GM21825 (cell line): ENCODE measurements around the gene KLC1.

Experiments
- ATAC-seq: cut with Tn5 transposase; IDR thresholded peaks from one replicate; pipeline ENCODE4 v1.9.1; 2021; ENCODE audit warnings: mild to moderate bottlenecking, moderate library complexity; ENCODE audit not compliant: unreplicated experiment

Gene KLC1

GRCh38 chr14:103733651-103734050 lies 104.6 kb downstream of the KLC1 start:
- no peak for ATAC-seq

DNA sequence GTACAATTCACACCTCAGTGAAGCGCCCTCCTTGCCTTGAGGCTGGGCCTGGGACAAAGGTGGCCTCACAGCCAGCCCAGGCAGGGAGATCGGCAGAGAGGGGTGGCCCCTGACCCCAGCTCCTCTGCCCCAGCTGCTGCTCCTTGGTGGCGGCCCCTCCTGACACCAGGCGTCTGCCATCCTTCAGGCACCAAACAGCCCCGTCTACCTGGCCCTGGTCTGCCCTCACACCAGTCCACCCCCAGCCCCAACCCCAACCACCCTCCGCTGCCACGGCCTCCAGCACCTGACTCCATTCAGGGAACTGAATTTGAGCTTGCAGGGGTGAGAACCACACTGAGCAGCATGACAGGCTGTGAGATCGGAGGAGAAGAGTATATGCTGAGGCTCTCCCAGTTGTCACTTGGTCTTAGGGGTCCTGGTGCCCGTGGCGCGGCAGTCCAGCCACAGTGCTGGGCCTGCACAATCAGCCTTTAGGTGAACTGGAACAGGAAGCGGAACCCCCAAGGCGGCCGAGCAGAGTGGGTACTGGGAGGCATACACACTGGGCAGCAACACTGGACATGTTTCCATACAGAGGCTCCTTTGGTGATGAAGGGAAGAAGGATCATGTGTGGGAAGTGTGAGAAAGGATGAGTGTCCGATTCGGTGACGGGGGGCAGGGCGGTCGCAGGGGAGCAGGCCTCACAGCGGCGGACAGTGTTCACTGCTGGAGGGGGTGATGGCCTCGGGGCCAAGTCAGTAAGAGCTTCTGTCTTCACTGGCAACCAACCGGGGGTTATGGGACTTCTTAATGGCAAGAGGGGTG lies 105.3 kb downstream of the KLC1 start:
- ATAC-seq = no peak

DNA sequence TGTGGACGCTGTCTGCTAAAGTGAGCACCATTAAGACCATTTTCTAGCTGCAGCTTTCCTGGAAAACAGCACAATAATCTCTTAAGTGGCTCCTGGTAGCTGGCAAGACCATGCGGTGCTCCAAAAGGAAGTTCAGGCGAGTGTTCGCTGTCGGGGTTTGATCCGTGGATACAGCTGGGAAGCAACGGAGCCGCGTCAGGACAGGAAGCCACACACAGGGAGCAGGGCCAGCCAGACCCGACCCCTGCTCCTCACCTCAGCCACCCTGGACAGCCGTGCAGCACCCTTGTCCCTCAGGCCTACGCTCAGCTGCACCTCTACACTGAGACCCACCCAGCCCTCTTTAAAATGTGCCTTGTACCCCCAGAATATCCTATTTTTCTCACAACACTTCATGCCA lies 106.0 kb downstream of the KLC1 start:
- ATAC-seq = no peak

- ATAC-seq = no peak
Observed at GRCh38 chr14:103735439-103735814, 106.4 kb downstream of the KLC1 start.

DNA sequence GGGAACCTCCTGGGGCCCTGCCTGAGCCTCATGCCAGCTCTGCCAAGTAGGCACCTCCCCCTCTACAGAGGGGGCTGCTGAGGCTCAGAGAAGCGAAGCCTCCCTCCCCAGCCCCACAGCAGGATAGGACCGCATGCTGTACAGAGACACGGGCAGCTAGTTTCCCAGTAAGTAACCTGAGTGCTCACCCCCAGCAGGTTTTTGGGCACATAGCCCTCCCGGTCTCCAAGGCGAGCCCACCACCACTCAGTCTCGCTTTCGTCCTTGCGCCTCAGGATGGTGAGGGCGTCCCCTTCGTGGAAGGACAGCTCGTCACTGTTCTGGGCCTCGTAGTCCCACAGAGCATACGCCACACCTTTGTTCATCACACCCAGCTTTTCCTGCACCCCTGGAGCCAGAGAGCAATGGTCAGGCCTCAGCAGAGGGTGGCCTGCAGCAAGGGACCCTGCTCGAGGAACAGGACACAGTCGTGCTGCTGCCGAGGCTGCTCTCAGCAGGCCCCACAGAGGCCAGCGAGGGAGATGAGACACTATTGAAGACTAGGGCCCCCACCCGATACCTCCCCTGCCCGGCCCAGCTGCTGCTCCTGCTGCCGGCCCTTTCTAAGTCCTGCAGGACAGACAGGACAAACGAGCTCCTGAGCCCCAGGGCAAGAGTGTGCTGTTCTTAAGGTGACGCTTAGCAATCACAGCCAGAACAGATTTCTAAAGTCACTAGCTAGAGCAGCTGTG lies 107.0 kb downstream of the KLC1 start:
- ATAC-seq = no peak

- no peak for ATAC-seq
Observed at GRCh38 chr14:103736546-103737431, 107.8 kb downstream of the KLC1 start.

- ATAC-seq = no peak
Observed at GRCh38 chr14:103737432-103738045, 108.5 kb downstream of the KLC1 start.

DNA sequence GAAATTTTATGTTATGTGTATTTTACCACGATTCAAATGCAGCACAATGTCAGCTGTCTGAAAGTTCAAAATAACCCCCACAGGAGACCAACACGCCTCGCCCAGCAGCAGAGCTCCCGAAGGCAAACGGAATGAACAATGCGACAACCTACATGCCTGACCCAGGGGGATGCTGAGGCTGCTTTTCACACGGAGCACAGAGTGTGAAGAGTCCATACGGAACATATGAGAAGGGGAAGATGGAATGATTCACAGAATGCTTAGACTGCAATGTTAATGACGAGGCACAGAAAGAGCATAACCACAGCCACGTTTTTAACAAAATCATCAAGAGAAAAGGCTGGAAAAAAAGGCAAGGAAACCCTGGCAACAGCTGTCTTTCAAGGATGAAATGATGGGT lies 109.2 kb downstream of the KLC1 start:
- ATAC-seq = no peak

DNA sequence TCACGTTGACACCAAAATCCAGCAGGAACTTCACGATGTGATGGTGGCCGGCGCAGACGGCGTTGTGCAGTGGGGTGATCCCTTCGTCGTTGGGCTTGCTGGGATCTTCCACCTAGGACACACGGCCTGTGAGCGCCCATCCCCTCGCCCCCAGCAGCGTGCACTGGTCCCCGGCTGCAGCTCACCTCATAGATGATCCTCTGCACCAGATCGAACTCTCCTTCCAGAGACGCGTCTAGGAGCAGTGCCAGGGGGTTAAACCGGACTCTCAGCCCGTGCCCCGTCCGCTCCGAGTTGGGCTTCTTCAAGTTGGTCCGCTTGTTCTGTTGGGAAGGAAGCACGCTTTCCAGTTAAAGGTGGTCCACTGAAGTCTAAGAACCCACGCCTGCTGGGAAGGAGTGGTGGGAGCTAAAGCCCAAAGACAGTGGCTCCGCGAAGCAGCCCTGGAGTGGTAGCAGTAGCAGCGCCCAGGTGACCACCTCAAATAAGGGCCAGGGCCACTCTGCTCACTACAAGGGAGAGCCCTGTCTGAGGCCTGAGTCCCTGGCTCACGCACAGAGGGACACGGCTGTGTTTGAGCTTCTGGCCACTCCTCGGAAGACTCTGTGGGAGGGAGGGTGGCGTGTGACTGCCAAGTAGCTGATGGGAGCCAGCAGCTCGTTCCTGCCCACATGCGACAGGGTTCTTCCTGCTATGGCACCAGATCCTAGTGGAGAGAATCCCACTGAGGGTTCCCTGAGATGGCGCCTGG lies 109.9 kb downstream of the KLC1 start:
- no peak for ATAC-seq

- ATAC-seq = no peak
Observed at GRCh38 chr14:103739466-103739792, 110.4 kb downstream of the KLC1 start.

GRCh38 chr14:103739793-103740501 lies 110.9 kb downstream of the KLC1 start:
- no peak for ATAC-seq

GRCh38 chr14:103740991-103741689 lies 112.1 kb downstream of the KLC1 start:
- no peak for ATAC-seq

DNA sequence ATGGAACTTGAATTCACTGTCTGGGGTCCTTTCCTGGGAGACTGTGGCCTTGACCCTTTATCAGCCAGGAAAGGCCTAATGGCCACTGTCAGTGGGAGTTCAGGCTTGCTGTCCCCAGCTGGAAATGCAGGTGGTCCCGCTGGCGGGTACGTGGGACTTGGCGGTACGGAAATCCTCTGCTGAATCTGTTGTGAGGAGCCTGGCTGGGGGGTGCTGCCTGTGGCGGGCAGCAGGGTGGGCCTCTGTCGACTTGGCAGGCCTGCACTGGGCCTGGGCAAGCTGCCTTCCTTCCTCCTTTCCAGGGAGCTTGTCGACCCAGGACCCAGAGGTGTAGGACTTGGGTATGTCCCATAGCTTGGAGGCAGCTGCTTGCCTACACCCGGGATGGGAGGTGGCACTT lies 112.9 kb downstream of the KLC1 start:
- ATAC-seq = no peak

- no peak for ATAC-seq
Observed at GRCh38 chr14:103742499-103743255, 113.7 kb downstream of the KLC1 start.

- no peak for ATAC-seq
Observed at GRCh38 chr14:103743691-103744090, 114.7 kb downstream of the KLC1 start.

- ATAC-seq = no peak
Observed at GRCh38 chr14:103744621-103745395, 115.8 kb downstream of the KLC1 start.

DNA sequence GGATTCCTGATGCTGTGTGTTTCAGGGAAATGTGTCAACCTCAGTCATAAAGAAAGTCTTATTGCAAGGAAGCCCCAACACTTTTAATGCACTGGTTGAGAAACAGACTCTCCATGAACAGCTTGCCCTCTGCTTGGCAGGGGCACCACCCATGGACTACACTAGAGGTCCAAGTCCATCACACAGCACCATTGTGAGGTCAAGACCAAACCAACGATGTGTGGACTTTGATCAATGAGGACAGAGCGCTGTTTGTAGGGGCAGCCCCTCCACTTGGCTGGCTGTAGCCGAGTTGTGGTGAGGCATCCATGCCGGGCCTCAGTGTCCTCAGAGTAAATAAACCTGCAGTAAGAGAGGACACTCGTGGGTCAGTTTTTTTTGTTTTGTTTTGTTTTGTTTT lies 116.4 kb downstream of the KLC1 start:
- ATAC-seq = no peak

DNA sequence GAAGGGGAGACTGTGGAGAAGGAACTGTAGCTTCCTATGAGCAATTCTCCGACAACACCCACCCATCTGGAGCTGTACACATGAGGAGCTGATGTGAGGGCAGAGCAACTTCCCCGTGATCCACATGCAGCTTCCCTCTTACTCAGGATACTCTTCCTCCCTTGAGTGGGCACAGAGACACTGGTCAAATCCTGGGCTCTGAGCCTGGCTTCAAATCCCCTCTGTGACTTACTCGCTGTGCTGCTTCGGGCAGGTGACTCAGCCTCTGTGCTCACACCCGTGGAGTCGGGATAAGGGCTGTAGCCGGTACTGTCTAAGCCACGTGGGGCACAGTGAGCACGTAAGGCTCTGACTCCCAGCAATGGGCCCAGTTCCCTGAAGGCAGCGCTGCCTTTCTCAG lies 117.7 kb downstream of the KLC1 start:
- ATAC-seq = no peak
